ENCODE data around the gene RBM45.
"Not testable (repeated sequence)": the region's sequence is repeated elsewhere in the genome, so short reads cannot be mapped to it uniquely, and the experiment has no call there.

Gene RBM45

GRCh38 chr2:178109813-178110212 is 2.4 kb upstream of the RBM45 start:
- DNase-seq = no peak

- no peak for DNase-seq
These were observed 1.6 kb upstream of the RBM45 start for GRCh38 chr2:178110681-178111080.

GRCh38 chr2:178111743-178112142 is 494 bp upstream of the RBM45 start:
- DNase-seq = no peak

- no peak for DNase-seq
These were observed 2.2 kb downstream of the RBM45 start for GRCh38 chr2:178114462-178114861.

- no peak for DNase-seq
These were observed 3.0 kb downstream of the RBM45 start for GRCh38 chr2:178115271-178115670.

GRCh38 chr2:178117725-178118124 is 5.5 kb downstream of the RBM45 start:
- DNase-seq = no peak

GRCh38 chr2:178119179-178119922 is 7.1 kb downstream of the RBM45 start:
- no peak for DNase-seq

GRCh38 chr2:178123163-178123562 is 10.9 kb downstream of the RBM45 start:
- DNase-seq = no peak

- DNase-seq = no peak
These were observed 12.9 kb downstream of the RBM45 start for GRCh38 chr2:178125125-178125524.

- DNase-seq = no peak
These were observed 13.6 kb downstream of the RBM45 start for GRCh38 chr2:178125862-178126261.

- DNase-seq = no peak
These were observed 16.8 kb downstream of the RBM45 start for GRCh38 chr2:178128836-178129630.

- no peak for DNase-seq
These were observed 24.2 kb downstream of the RBM45 start for GRCh38 chr2:178136321-178137025.

GRCh38 chr2:178142274-178143065 is 30.2 kb downstream of the RBM45 start:
- no peak for DNase-seq

- no peak for DNase-seq
These were observed 31.2 kb downstream of the RBM45 start for GRCh38 chr2:178143481-178143880.

GRCh38 chr2:178152033-178152432 is 39.8 kb downstream of the RBM45 start:
- no peak for DNase-seq

- no peak for DNase-seq
These were observed 40.3 kb downstream of the RBM45 start for GRCh38 chr2:178152542-178152941.

GRCh38 chr2:178152977-178153376 is 40.7 kb downstream of the RBM45 start:
- DNase-seq = no peak

GRCh38 chr2:178153878-178154277 is 41.6 kb downstream of the RBM45 start:
- not testable (repeated sequence) for DNase-seq

- no peak for DNase-seq
These were observed 43.3 kb downstream of the RBM45 start for GRCh38 chr2:178155524-178155923.

- no peak for DNase-seq
These were observed 45.3 kb downstream of the RBM45 start for GRCh38 chr2:178157574-178157973.

GRCh38 chr2:178159966-178160365 is 47.7 kb downstream of the RBM45 start:
- no peak for DNase-seq

- DNase-seq = no peak
These were observed 48.4 kb downstream of the RBM45 start for GRCh38 chr2:178160601-178161000.

- DNase-seq = no peak
These were observed 51.2 kb downstream of the RBM45 start for GRCh38 chr2:178163395-178163794.
